Fibroblast of peridontal ligament (primary cell): Measurements from ENCODE around the gene HAO1.
A peak's percentile ranks its signal among the peaks of the same experiment; 100 is the strongest.
"Not testable (repeated sequence)": the region's sequence is repeated elsewhere in the genome, so short reads cannot be mapped to it uniquely, and the experiment has no call there.

ENCODE experiments used
- DNase-seq: peaks from one replicate; pipeline ENCODE4 v3.0.0-alpha.2; 2010; ENCODE audit errors: extremely low read depth

Gene HAO1

GRCh38 chr20:7940341-7940740 is at the start of gene HAO1:
HAO1 (minus strand) TSS chr20:7940458; CDS start chr20:7940422, 36 bp downstream.
- no peak for DNase-seq

- no peak for DNase-seq
Observed at GRCh38 chr20:7989379-7989778, 49.1 kb upstream of the HAO1 start.

- no peak for DNase-seq
Observed at GRCh38 chr20:7985916-7986315, 45.7 kb upstream of the HAO1 start.

GRCh38 chr20:7984192-7984591 is 43.9 kb upstream of the HAO1 start:
- no peak for DNase-seq

GRCh38 chr20:7981374-7981773 is 41.1 kb upstream of the HAO1 start:
- DNase-seq: no peak

- DNase-seq: peak; percentile 59
Observed at GRCh38 chr20:7980332-7981046, 40.2 kb upstream of the HAO1 start.

GRCh38 chr20:7977709-7978108 is 37.5 kb upstream of the HAO1 start:
- DNase-seq: no peak

- DNase-seq: no peak
Observed at GRCh38 chr20:7975851-7976414, 35.7 kb upstream of the HAO1 start.

- DNase-seq: no peak
Observed at GRCh38 chr20:7974785-7975435, 34.7 kb upstream of the HAO1 start.

- peak; percentile 33 for DNase-seq
Observed at GRCh38 chr20:7971536-7972280, 31.4 kb upstream of the HAO1 start.

GRCh38 chr20:7967199-7967844 is 27.1 kb upstream of the HAO1 start:
- peak; percentile 64 for DNase-seq

GRCh38 chr20:7966176-7966575 is 25.9 kb upstream of the HAO1 start:
- no peak for DNase-seq

- DNase-seq: no peak
Observed at GRCh38 chr20:7959484-7959883, 19.2 kb upstream of the HAO1 start.

- not testable (repeated sequence) for DNase-seq
Observed at GRCh38 chr20:7956561-7956960, 16.3 kb upstream of the HAO1 start.

- DNase-seq: no peak
Observed at GRCh38 chr20:7950387-7950786, 10.1 kb upstream of the HAO1 start.

- no peak for DNase-seq
Observed at GRCh38 chr20:7943891-7944290, 3.6 kb upstream of the HAO1 start.

- no peak for DNase-seq
Observed at GRCh38 chr20:7939663-7940062, 595 bp downstream of the HAO1 start.

- DNase-seq: no peak
Observed at GRCh38 chr20:7938058-7938457, 2.2 kb downstream of the HAO1 start.

GRCh38 chr20:7937328-7937727 is 2.9 kb downstream of the HAO1 start:
- no peak for DNase-seq

- DNase-seq: no peak
Observed at GRCh38 chr20:7935027-7935551, 5.2 kb downstream of the HAO1 start.

GRCh38 chr20:7933346-7933745 is 6.9 kb downstream of the HAO1 start:
- DNase-seq: no peak

- no peak for DNase-seq
Observed at GRCh38 chr20:7930343-7930742, 9.9 kb downstream of the HAO1 start.
